Suprapubic skin (tissue), 4 donors: ENCODE measurements around the gene SCFD2. TPM values are rescaled to one million over a fixed set of nuclear protein-coding genes. Genes with fewer than 3 reads are reported as not detected.

Source experiments
- DNase-seq, 2 donors: peaks; one replicate each; pipeline ENCODE4 v3.0.0-alpha.2; 2019; ENCODE audit warnings: low spot score in 2 of 2
- H3K27ac ChIP-seq: fragments of 200-600 bp; sonication (generic); one replicate; pipeline ENCODE4 v1.5.1; 2019
- H3K27me3 ChIP-seq: fragments of 200-600 bp; sonication (generic); one replicate; pipeline ENCODE4 v1.5.1; 2019
- H3K36me3 ChIP-seq: fragments of 200-600 bp; sonication (generic); one replicate; pipeline ENCODE4 v1.5.1; 2019
- H3K4me1 ChIP-seq: fragments of 200-600 bp; sonication (generic); one replicate; pipeline ENCODE4 v1.5.1; 2019
- H3K4me3 ChIP-seq: fragments of 200-600 bp; sonication (generic); one replicate; pipeline ENCODE4 v1.5.1; 2019; ENCODE audit warnings: mild to moderate bottlenecking
- H3K9me3 ChIP-seq: fragments of 200-600 bp; sonication (generic); one replicate; pipeline ENCODE4 v1.5.1; 2019
- CTCF ChIP-seq, 2 donors: fragments of 200-600 bp in 1 of 2; fragments of 450-650 bp in 1 of 2; sonication (generic) in 1 of 2; IDR thresholded peaks; one replicate each; pipeline ENCODE4 v1.5.1; 2016 to 2019; ENCODE audit warnings: antibody characterized with exemption in 2 of 2, mild to moderate bottlenecking in 1 of 2, moderate library complexity in 1 of 2
- EP300 ChIP-seq: sonication (generic); formaldehyde crosslinking; IDR thresholded peaks from one replicate; pipeline ENCODE4 v1.6.1; 2017; ENCODE audit warnings: antibody characterized with exemption
- POLR2A ChIP-seq, 2 donors: fragments of 450-650 bp; IDR thresholded peaks; one replicate each; pipeline ENCODE4 v1.6.1; 2017; ENCODE audit warnings: antibody characterized with exemption in 2 of 2, mild to moderate bottlenecking in 2 of 2, moderate library complexity in 2 of 2
- POLR2AphosphoS5 ChIP-seq, 3 donors: sonication (generic); formaldehyde crosslinking; IDR thresholded peaks; one replicate each; pipeline ENCODE4 v1.6.1; 2017; ENCODE audit warnings: antibody characterized with exemption in 3 of 3
- whole genome bisulfite sequencing: methylation state at CpG from one replicate; pipeline ENCODE4 v1.1.5; 2018; 5-methylcytosine and 5-hydroxymethylcytosine counted together
- total RNA-seq, 4 donors: library from RNA; depleted of rRNA; stranded (reverse); fragments of >200 nt; gene quantifications; one replicate each; pipeline ENCODE4 v1.1.0, GENCODE V29; 2016

Gene SCFD2
- total RNA-seq, 4 donors from 2014 or later = 25.5 to 39.5 (median 31.9) TPM

GRCh38 chr4:52864793-52865192, 501.1 kb downstream of the SCFD2 start:
- peaks cover 7% of the 10 kb centered on the region for H3K27me3 ChIP-seq
- no peak overlapping the region for H3K27ac ChIP-seq
- 21% methylated on average over 5 of the region's 5 CpGs for WGBS
- H3K9me3 ChIP-seq = no peaks in the 10 kb centered on the region
- DNase-seq = no peak
- TF ChIP-seq EP300 (no peak), CTCF (IDR thresholded peaks at IDR 0.05) (no peak), POLR2A (IDR thresholded peaks at IDR 0.05) (no peak), POLR2AphosphoS5 (IDR thresholded peaks at IDR 0.05) (no peak)
- H3K4me1 ChIP-seq = peaks cover 26% of the 10 kb centered on the region
- peaks cover 3% of the 10 kb centered on the region for H3K36me3 ChIP-seq
- H3K4me3 ChIP-seq = no peak overlapping the region

- no peak overlapping the region for H3K4me3 ChIP-seq
- no peaks in the 10 kb centered on the region for H3K9me3 ChIP-seq
- no peak for DNase-seq
- H3K36me3 ChIP-seq = peaks cover 3% of the 10 kb centered on the region
- TF ChIP-seq CTCF (IDR thresholded peaks at IDR 0.05) (no peak), POLR2AphosphoS5 (IDR thresholded peaks at IDR 0.05) (no peak), EP300 (no peak), POLR2A (IDR thresholded peaks at IDR 0.05) (no peak)
- 73% methylated on average over 6 of the region's 6 CpGs for WGBS
- H3K27me3 ChIP-seq = peaks cover 7% of the 10 kb centered on the region
- H3K4me1 ChIP-seq = peaks cover 21% of the 10 kb centered on the region
- H3K27ac ChIP-seq = no peak overlapping the region
Observed at GRCh38 chr4:52863324-52863723, 502.5 kb downstream of the SCFD2 start.

- H3K4me3 ChIP-seq = peak overlapping the region; percentile 70
- peaks cover 21% of the 10 kb centered on the region for H3K4me1 ChIP-seq
- 16% methylated on average over 18 of the region's 23 CpGs for WGBS
- no peak for TF ChIP-seq POLR2A (IDR thresholded peaks at IDR 0.05)
- TF ChIP-seq EP300 = no peak
- TF ChIP-seq POLR2AphosphoS5 (IDR thresholded peaks at IDR 0.05) = no peak
- TF ChIP-seq CTCF (IDR thresholded peaks at IDR 0.05) = no peak
- H3K27ac ChIP-seq = peak overlapping the region; percentile 25
- peak in 1 of 2 donors; percentile 51 for DNase-seq
- peaks cover 7% of the 10 kb centered on the region for H3K27me3 ChIP-seq
- peaks cover 3% of the 10 kb centered on the region for H3K36me3 ChIP-seq
- peaks cover 4% of the 10 kb centered on the region for H3K9me3 ChIP-seq
Observed at GRCh38 chr4:52862639-52863161, 503.2 kb downstream of the SCFD2 start.

- Histone ChIP-seq H3K36me3 (peaks cover 3% of the 10 kb centered on the region), H3K27ac (peak within 1 kb of the TSS; percentile 64), H3K27me3 (peaks cover 7% of the 10 kb centered on the region), H3K4me3 (peak within 1 kb of the TSS; percentile 70), H3K4me1 (peaks cover 21% of the 10 kb centered on the region), H3K9me3 (peaks cover 4% of the 10 kb centered on the region)
- 0% methylated on average over 1 of the region's 94 CpGs for WGBS
- DNase-seq = peak; percentile 80 to 85
- TF ChIP-seq CTCF (IDR thresholded peaks at IDR 0.05) (peak in 1 of 2 donors; percentile 28), POLR2AphosphoS5 (IDR thresholded peaks at IDR 0.05) (no peak), POLR2A (IDR thresholded peaks at IDR 0.05) (peak in 1 of 2 donors; percentile 33), EP300 (no peak)
Observed at GRCh38 chr4:52861879-52862616, 503.8 kb downstream of the SCFD2 start, which contains the start of gene RASL11B. RASL11B (plus strand) TSS chr4:52862317; CDS start chr4:52862508, 191 bp downstream.

GRCh38 chr4:52861171-52861823, 504.6 kb downstream of the SCFD2 start:
- Histone ChIP-seq H3K36me3 (peaks cover 3% of the 10 kb centered on the region), H3K27me3 (peaks cover 7% of the 10 kb centered on the region), H3K9me3 (peaks cover 4% of the 10 kb centered on the region), H3K27ac (peak overlapping the region; percentile 64), H3K4me3 (peak overlapping the region; percentile 70), H3K4me1 (peaks cover 21% of the 10 kb centered on the region)
- TF ChIP-seq POLR2A (IDR thresholded peaks at IDR 0.05) (no peak), CTCF (IDR thresholded peaks at IDR 0.05) (no peak), EP300 (no peak), POLR2AphosphoS5 (IDR thresholded peaks at IDR 0.05) (no peak)
- no peak for DNase-seq
- 50% methylated on average over 24 of the region's 26 CpGs for WGBS
